ENCODE results near the gene STX16. TPM values are rescaled to one million over a fixed set of nuclear protein-coding genes. Genes with fewer than 3 reads are reported as not detected.

STX16 gene
- total RNA-seq, 1 experiment from 2014 or later = 86.0 TPM

DNA sequence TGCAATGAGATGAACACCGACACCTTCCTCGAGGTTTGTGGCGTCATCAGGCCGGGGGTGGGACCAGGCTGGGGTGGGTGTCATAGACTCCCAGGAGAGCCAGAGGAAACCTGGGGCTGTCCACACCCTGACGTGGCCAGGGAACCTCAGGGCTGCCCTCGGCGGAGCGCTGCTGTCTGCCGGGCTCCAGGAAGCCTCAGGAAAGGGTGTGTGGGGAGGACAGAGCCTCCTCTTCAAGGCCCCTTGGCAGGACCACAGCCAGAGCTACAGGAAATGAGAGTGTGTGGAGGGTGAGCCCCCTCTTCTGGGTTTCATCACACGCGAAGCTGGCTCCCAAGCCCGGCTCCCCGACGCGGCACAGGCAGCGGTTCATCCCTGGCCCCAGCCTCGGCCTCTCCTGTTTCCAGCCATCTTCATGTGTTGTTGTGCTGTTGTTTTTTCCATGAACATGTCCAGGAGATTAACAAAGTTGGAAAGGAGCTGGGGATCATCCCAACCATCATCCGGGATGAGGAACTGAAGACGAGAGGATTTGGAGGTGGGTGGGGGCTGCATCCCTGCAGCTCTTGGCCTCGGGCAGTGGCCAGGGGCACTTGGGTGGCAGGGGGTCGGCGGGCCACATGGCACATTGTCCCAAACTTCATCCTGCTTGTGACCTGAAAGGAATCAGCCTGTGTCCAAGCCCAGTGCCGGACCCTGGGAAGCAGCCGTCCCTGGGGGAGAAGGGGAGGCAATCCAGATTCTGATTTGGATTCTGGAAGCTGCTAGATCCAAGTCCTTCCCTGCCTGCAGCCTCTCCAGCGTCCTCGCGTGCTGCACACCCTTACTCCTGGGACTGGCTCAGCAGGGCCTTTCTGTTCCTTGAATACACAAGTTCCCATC lies 47.9 kb downstream of the STX16 start:
- TF ChIP-seq, protein P1, sequence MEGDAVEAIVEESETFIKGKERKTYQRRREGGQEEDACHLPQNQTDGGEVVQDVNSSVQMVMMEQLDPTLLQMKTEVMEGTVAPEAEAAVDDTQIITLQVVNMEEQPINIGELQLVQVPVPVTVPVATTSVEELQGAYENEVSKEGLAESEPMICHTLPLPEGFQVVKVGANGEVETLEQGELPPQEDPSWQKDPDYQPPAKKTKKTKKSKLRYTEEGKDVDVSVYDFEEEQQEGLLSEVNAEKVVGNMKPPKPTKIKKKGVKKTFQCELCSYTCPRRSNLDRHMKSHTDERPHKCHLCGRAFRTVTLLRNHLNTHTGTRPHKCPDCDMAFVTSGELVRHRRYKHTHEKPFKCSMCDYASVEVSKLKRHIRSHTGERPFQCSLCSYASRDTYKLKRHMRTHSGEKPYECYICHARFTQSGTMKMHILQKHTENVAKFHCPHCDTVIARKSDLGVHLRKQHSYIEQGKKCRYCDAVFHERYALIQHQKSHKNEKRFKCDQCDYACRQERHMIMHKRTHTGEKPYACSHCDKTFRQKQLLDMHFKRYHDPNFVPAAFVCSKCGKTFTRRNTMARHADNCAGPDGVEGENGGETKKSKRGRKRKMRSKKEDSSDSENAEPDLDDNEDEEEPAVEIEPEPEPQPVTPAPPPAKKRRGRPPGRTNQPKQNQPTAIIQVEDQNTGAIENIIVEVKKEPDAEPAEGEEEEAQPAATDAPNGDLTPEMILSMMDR (IDR thresholded peaks at IDR 0.05; ENCODE audit: unreplicated experiment) = no peak
- Mint-ChIP-seq H3K4me3 (ENCODE audit: low read depth, unreplicated experiment) (no peak overlapping the region), H3K27me3 (ENCODE audit: unreplicated experiment) (no peaks in the 10 kb centered on the region), H3K4me1 (ENCODE audit: low read depth, unreplicated experiment) (no peaks in the 10 kb centered on the region), H3K36me3 (ENCODE audit: insufficient read depth, unreplicated experiment) (peaks cover 6% of the 10 kb centered on the region), H3K27ac (ENCODE audit: unreplicated experiment) (no peak overlapping the region), H3K9me3 (ENCODE audit: low read depth, unreplicated experiment) (no peaks in the 10 kb centered on the region)
- CTCF ChIA-PET = no interaction called here
- intact Hi-C loops (cut with micrococcal nuclease; ENCODE audit: unreplicated experiment) = no loop called here
- no TSS peak for BruUV-seq (replicated peaks)
- DNase-seq = no peak

- H3K9me3 Mint-ChIP-seq (ENCODE audit: low read depth, unreplicated experiment) = no peaks in the 10 kb centered on the region
- H3K27me3 Mint-ChIP-seq (ENCODE audit: unreplicated experiment) = no peaks in the 10 kb centered on the region
- H3K27ac Mint-ChIP-seq (ENCODE audit: unreplicated experiment) = no peak overlapping the region
- H3K4me1 Mint-ChIP-seq (ENCODE audit: low read depth, unreplicated experiment) = no peaks in the 10 kb centered on the region
- peaks cover 6% of the 10 kb centered on the region for H3K36me3 Mint-ChIP-seq (ENCODE audit: insufficient read depth, unreplicated experiment)
- no peak overlapping the region for H3K4me3 Mint-ChIP-seq (ENCODE audit: low read depth, unreplicated experiment)
- no TSS peak for BruUV-seq (replicated peaks)
- TF ChIP-seq, protein P1 (IDR thresholded peaks at IDR 0.05; ENCODE audit: unreplicated experiment) = no peak
- intact Hi-C loops (cut with micrococcal nuclease; ENCODE audit: unreplicated experiment) = no loop called here
- CTCF ChIA-PET = no interaction called here
- no peak for DNase-seq
Measured at GRCh38 chr20:58699623-58700107, 48.6 kb downstream of the STX16 start.

DNA sequence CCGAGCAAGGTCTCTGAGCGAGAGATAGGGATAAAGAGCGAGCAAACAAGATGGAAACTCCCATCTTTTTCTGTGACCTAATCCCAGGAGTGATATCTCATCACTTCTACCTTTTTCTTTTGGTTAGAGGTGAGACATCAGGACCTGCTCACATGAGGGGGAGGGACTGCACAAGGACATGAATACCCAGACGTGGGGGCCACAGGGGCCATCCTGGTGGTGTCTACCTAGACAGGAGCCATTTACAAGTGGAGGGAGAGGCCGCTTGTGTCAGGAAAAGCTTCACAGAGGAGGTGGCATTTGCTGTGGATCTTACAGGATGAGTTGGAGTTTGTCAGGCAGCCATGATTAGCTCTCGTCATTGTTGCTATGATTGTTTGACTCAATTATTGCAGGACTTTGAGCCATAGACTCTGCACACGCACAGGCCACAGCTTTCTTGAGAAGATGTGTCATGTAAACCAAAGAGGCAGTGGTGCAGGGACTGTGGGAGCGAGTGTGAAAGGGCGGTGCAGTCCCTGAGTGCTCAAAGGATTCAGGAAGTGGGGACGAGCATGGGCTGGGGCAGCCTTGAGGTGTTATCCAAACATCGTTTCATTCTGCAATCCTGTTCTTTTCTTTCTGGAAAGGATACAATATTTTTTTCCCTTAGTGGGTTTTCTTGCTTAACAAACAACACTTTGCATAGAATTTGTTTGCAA lies 49.2 kb downstream of the STX16 start:
- no TSS peak for BruUV-seq (replicated peaks)
- no peak for DNase-seq
- intact Hi-C loops (cut with micrococcal nuclease; ENCODE audit: unreplicated experiment) = no loop called here
- Mint-ChIP-seq H3K4me1 (ENCODE audit: low read depth, unreplicated experiment) (no peaks in the 10 kb centered on the region), H3K4me3 (ENCODE audit: low read depth, unreplicated experiment) (no peak overlapping the region), H3K9me3 (ENCODE audit: low read depth, unreplicated experiment) (no peaks in the 10 kb centered on the region), H3K27me3 (ENCODE audit: unreplicated experiment) (no peaks in the 10 kb centered on the region), H3K36me3 (ENCODE audit: insufficient read depth, unreplicated experiment) (peaks cover 6% of the 10 kb centered on the region), H3K27ac (ENCODE audit: unreplicated experiment) (no peak overlapping the region)
- CTCF ChIA-PET = no interaction called here
- TF ChIP-seq, protein P1 (IDR thresholded peaks at IDR 0.05; ENCODE audit: unreplicated experiment) = no peak

DNA sequence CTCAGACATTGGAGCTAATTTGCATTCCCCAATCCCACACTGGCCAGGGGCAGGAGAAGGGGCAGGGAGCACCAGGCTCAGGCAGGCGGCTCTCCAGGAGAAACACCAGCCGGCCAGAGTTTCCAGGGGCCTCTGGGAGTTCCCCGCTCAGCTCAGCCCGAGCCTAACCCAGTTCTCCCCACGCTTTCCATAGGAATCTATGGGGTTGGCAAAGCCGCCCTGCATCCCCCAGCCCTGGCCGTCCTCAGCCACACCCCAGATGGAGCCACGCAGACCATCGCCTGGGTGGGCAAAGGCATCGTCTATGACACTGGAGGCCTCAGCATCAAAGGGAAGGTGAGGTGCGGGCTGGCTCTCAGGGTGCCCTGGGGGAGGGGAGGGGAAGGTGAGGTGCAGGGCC lies 49.7 kb downstream of the STX16 start:
- TF ChIP-seq, protein P1 (IDR thresholded peaks at IDR 0.05; ENCODE audit: unreplicated experiment) = no peak
- peaks cover 10% of the 10 kb centered on the region for H3K36me3 Mint-ChIP-seq (ENCODE audit: insufficient read depth, unreplicated experiment)
- no peaks in the 10 kb centered on the region for H3K4me1 Mint-ChIP-seq (ENCODE audit: low read depth, unreplicated experiment)
- no peak overlapping the region for H3K4me3 Mint-ChIP-seq (ENCODE audit: low read depth, unreplicated experiment)
- H3K27me3 Mint-ChIP-seq (ENCODE audit: unreplicated experiment) = no peaks in the 10 kb centered on the region
- DNase-seq = no peak
- H3K9me3 Mint-ChIP-seq (ENCODE audit: low read depth, unreplicated experiment) = no peaks in the 10 kb centered on the region
- H3K27ac Mint-ChIP-seq (ENCODE audit: unreplicated experiment) = no peak overlapping the region
- CTCF ChIA-PET = no interaction called here
- BruUV-seq (replicated peaks) = no TSS peak
- intact Hi-C loops (cut with micrococcal nuclease; ENCODE audit: unreplicated experiment) = no loop called here
